Measurements from ENCODE around the gene NSMCE1. TPM values are rescaled to one million over a fixed set of nuclear protein-coding genes. Genes with fewer than 3 reads are reported as not detected.

The NSMCE1 gene
- total RNA-seq, 2 donors from 2014 or later, result 37.6 to 58.2 TPM

- no peak for DNase-seq
- Histone ChIP-seq H3K9me3 (no peaks in the 10 kb centered on the region), H3K27me3 (no peaks in the 10 kb centered on the region), H3K4me3 (no peak overlapping the region), H3K36me3 (no peaks in the 10 kb centered on the region), H3K9ac (ENCODE audit: low read depth in 2 of 2, low read length in 2 of 2) (no peak overlapping the region), H3K4me1 (no peaks in the 10 kb centered on the region), H3K27ac (no peak overlapping the region)
- intact Hi-C loops (cut with DNase I), result no loop called here
- TF ChIP-seq CTCF (IDR thresholded peaks at IDR 0.05), result no peak
Measured at GRCh38 chr16:27301236-27301861, 32.8 kb upstream of the NSMCE1 start.

- no peak for TF ChIP-seq CTCF (IDR thresholded peaks at IDR 0.05)
- no peaks in the 10 kb centered on the region for H3K36me3 ChIP-seq
- no peak for DNase-seq
- no peaks in the 10 kb centered on the region for H3K9me3 ChIP-seq
- intact Hi-C loops (cut with DNase I), result no loop called here
- H3K27ac ChIP-seq, result no peak overlapping the region
- H3K4me1 ChIP-seq, result no peaks in the 10 kb centered on the region
- H3K9ac ChIP-seq (ENCODE audit: low read depth in 2 of 2, low read length in 2 of 2), result no peak overlapping the region
- H3K4me3 ChIP-seq, result no peak overlapping the region
- H3K27me3 ChIP-seq, result no peaks in the 10 kb centered on the region
Measured at GRCh38 chr16:27298132-27298531, 29.6 kb upstream of the NSMCE1 start.

- Histone ChIP-seq H3K4me3 (no peak overlapping the region), H3K9ac (ENCODE audit: low read depth in 2 of 2, low read length in 2 of 2) (no peak overlapping the region), H3K4me1 (no peaks in the 10 kb centered on the region), H3K36me3 (no peaks in the 10 kb centered on the region), H3K27ac (no peak overlapping the region), H3K9me3 (no peaks in the 10 kb centered on the region), H3K27me3 (no peaks in the 10 kb centered on the region)
- no peak for DNase-seq
- TF ChIP-seq CTCF (IDR thresholded peaks at IDR 0.05), result no peak
- intact Hi-C loops (cut with DNase I), result no loop called here
Measured at GRCh38 chr16:27293343-27293742, 24.8 kb upstream of the NSMCE1 start.

- no peak overlapping the region for H3K4me3 ChIP-seq
Measured at GRCh38 chr16:27291722-27292240, 23.2 kb upstream of the NSMCE1 start.

GRCh38 chr16:27291106-27291505 is 22.5 kb upstream of the NSMCE1 start:
- TF ChIP-seq CTCF (IDR thresholded peaks at IDR 0.05), result no peak
- H3K27me3 ChIP-seq, result no peaks in the 10 kb centered on the region
- no peak for DNase-seq
- no peak overlapping the region for H3K27ac ChIP-seq
- no peaks in the 10 kb centered on the region for H3K9me3 ChIP-seq
- H3K9ac ChIP-seq (ENCODE audit: low read depth in 2 of 2, low read length in 2 of 2), result no peak overlapping the region
- no peak overlapping the region for H3K4me3 ChIP-seq
- H3K36me3 ChIP-seq, result no peaks in the 10 kb centered on the region
- intact Hi-C loops (cut with DNase I), result no loop called here
- H3K4me1 ChIP-seq, result no peaks in the 10 kb centered on the region

More at GRCh38 chr16:27291722-27292240, 23.2 kb upstream of the NSMCE1 start:
- intact Hi-C loops (cut with DNase I), result no loop called here
- Histone ChIP-seq H3K4me1 (no peaks in the 10 kb centered on the region), H3K36me3 (no peaks in the 10 kb centered on the region), H3K27me3 (no peaks in the 10 kb centered on the region), H3K9me3 (no peaks in the 10 kb centered on the region), H3K9ac (ENCODE audit: low read depth in 2 of 2, low read length in 2 of 2) (no peak overlapping the region), H3K27ac (no peak overlapping the region)
- TF ChIP-seq CTCF (IDR thresholded peaks at IDR 0.05), result no peak
- no peak for DNase-seq
